ENCODE measurements around the gene WFDC13.
"Not testable (repeated sequence)": the region's sequence is repeated elsewhere in the genome, so short reads cannot be mapped to it uniquely, and the experiment has no call there.

WFDC13 gene, protein sequence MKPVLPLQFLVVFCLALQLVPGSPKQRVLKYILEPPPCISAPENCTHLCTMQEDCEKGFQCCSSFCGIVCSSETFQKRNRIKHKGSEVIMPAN

DNA sequence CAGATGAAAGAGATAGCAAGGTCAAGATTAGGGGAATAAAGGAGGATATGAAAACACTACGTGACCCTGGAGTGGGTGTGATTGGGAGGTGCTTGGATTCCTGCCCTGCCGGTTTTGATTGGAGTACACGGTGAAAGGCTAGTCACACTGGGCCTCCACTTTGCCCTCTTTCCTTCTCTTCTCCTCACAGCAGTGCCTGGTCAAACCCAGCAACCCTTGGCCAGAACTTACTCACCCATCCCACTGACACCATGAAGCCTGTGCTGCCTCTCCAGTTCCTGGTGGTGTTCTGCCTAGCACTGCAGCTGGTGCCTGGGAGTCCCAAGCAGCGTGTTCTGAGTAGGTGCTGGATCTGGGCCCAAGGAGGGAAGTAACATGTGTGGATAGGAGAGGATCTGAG is at the start of gene WFDC13:
WFDC13 (plus strand) TSS at position 166 of the 400 bp plus-strand sequence; CDS start at position 252, 86 bp downstream.
- no peak for DNase-seq

DNA sequence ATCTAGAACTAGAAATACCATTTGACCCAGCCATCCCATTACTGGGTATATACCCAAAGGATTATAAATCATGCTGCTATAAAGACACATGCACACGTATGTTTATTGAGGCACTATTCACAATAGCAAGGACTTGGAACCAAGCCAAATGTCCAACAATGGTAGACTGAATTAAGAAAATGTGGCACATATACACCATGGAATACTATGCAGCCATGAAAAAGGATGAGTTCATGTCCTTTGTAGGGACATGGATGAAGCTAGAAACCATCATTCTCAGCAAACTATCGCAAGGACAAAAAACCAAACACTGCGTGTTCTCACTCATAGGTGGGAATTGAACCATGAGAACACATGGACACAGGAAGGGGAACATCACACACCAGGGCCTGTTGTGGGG is 44.8 kb upstream of the WFDC13 start:
- not testable (repeated sequence) for DNase-seq

DNA sequence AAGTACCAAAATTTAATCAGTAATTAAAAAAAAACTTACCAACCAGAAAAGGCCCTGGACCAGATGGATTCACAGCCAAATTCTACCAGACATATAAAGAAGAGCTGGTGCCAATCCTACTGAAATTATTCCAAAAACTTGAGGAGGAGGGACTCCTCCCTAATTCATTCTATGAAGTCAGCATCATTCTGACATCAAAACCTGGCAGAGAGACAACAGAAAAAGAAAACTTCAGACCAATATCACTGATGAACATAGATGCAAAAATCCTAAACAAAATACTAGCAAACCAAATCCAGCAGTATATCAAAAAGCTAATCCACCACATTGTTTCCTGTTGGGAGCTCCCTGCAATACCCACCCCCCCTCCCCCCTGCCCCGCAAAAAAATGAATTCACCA is 31.7 kb upstream of the WFDC13 start, which contains the start of gene WFDC11:
WFDC11 (minus strand) TSS at position 101 of the 400 bp plus-strand sequence. CDS start 19,639 bp downstream, outside the sequence.
- DNase-seq: no peak

DNA sequence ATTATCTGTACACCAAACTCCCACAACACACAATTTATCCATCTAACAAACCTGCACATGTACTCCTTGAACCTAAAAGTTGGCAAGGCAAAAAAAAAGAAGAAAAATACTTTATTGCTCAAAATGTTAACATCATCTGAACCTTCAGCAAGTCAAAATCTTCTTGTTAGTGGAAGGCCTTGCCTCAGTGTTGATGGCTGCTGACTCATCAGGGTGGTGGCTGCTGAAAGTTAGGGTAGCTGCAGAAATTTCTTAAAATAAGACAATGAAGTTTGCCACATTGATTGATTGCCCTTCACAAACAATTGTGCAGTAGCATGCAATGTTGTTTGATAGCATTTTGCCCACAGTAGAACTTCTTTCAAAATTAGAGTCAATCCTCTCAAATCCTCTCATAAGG is 29.1 kb upstream of the WFDC13 start:
- DNase-seq: no peak

DNA sequence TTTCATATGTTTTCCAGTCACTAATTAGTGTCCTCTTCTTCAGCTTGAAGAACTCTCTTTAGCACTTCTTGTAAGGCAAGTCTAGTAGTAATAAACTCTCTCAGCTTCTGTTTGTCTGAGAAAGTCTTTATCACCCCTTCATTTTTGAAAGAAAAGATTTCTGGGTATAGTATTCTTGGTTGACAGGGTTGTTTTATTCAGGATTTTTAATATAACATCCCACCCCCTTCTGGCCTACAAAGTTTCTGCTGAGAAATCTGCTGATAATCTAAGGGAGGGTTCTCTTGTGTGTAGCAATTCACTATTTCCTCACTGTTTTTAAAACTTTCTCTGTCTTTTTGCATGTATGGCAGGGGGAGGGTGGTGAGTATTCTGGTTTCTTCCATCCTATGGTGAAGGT is 22.2 kb upstream of the WFDC13 start:
- DNase-seq: no peak

DNA sequence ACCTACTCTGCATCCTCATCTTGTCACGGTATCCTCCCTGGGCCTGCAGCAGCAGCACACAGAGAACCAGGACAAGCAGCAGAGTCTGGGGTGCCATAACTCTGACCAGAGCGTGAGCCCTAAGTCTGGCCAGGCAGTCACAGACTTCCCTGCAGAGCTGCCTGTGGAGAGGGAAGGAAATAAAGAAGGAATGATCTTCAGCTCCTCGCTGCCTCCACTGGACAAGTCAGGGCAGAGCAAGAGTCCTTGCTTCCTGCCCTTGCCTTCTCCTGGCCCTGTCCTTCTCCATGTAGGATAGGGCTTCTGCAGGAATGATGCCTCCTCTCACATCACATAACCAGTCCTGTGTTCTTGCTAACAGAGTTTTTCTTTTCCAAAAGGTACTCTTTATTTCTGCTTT is 15.9 kb upstream of the WFDC13 start:
- no peak for DNase-seq

DNA sequence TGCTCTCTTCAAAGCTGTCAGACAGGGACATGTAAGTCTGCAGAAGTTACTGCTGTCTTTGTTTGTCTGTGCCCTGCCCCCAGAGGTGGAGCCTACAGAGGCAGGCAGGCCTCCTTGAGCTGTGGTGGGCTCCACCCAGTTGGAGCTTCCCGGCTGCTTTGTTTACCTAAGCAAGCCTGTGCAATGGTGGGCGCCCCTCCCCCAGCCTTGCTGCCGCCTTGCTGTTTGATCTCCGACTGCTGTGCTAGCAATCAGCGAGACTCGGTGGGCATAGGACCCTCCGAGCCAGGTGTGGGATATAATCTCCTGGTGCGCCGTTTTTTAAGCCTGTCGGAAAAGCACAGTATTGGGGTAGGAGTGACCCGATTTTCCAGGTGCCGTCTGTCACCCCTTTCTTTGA is 8.5 kb upstream of the WFDC13 start:
- DNase-seq: not testable (repeated sequence)

DNA sequence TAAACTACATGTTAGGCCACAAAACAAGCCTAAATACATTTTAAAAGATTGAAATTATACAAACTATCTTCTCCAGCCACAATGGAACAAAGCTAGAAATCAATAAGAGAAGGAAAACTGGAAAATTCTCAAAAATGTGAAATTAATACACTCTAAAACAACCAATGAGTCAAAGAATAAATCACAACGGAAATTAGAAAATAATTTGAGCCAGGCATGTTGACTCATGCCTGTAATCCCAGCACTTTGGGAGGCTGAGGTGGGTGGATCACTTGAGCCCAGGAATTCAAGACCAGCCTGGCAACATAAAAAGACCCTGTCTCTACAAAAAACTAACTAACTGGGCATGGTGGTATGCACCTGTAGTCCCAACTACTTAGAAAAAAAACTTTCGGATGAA is 6.3 kb upstream of the WFDC13 start:
- no peak for DNase-seq

DNA sequence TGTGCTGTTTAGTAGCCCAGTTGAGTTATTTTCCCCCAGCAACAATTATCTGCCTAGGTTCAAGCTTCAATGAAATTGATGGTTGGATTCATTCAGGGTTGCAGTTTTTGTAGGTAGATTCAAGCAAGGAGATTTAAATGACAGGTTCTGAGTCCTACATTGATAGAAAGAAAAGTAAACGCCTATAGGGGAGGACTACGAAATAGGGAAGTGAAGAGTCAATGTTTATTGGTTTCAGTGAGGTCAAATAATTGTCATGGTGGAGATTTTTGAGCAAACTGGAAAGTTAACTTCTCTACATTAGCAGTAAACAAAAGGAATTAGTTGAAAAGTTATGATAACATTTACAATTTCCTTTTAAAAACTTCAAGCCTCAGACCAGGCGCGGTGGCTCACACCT is 734 bp upstream of the WFDC13 start:
- DNase-seq: no peak

DNA sequence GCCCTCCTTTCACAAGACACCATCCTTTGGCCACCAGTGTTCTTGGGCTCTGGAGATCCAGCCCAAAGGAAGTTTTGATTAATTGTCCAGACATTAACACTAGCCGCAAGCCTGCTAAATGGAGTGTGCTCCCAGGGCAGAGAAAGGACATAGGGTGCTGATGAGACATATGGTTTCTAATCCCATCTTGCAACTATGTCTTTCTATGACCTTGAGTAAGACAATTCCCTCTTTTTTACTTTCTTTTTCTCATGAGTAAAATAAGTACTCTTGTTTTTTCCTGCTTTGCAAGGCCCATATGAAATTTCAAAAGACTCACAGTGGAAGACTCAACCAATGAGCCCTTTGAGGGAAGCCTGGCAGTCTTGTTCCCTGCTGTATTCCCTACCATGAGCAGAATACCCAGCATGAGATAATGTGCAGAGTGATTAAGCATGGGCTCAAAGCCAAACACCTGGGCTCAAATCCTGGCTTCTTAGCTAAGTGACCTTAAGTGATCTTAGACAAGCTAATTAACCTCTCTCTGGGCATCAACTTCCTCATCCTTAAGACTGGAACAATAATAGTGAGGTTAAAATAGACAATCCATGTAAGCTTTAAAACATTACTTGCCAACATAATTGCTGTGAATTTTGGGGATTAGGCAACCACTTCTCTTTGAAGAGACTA is 3.3 kb downstream of the WFDC13 start, which contains the start of gene WFDC10B:
WFDC10B (minus strand) TSS at position 51 of the 669 bp plus-strand sequence. CDS start 19,027 bp downstream, outside the sequence.
- DNase-seq: no peak

DNA sequence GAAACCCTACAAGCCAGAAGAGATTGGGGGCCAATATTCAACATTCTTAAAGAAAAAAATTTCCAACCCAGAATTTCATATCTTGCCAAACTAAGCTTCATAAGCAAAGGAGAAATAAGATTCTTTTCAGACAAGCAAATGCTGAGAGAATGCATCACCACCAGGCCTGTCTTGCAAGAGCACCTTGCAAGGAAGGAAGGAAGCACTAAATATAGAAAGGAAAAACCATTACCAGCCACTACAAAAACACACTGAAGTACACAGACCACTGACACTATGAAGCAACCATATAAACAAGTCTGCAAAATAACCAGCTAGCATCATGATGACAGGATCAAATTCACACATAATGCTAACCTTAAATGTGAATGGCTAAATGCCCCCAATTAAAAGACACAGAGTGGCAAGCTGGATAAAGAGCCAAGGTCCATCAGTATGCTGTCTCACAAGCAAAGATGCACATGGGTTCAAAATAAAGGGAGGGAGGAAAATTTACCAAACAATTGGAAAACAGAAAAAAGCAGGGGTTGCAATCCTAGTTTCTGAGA is 14.4 kb downstream of the WFDC13 start:
- DNase-seq: not testable (repeated sequence)

DNA sequence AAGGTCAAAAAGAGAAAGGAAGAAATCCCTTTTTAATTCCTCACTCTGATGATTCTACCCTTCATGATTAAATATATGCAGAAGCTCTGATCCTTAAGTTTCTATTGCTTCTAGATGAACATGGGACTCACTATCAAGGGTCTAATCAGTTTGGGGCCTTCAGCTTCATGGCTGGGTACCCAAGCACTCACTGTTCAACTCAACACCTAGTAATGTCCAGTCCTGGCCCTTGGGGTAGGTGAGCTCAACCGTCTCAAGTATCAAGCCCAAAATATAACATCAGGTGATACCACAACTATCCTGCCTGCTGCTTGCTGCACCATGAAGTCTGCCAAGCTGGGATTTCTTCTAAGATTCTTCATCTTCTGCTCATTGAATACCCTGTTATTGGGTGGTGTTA is 20.2 kb downstream of the WFDC13 start, which contains the start of gene SPINT4:
SPINT4 (plus strand) TSS at position 301 of the 400 bp plus-strand sequence; CDS start at position 322, 21 bp downstream.
- DNase-seq: no peak

DNA sequence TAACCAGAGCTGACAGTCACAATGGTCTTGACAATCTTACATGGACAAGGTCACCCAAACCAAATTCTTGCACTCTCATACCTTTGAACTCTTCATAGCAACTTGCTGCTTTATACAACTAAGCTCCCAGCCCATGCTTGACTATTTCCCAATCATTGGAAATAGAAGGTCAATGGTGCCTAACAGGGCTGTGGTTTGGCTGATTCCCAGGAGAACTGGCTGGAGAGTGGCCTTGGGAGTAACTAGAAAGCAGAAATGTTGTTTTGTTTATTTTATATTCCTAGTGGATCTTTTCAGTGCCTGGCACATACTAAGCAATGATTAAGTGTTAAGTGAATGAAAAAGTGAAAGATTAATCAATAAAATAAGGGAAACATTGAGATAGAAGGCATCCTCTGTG is 23.3 kb downstream of the WFDC13 start:
- DNase-seq: no peak

DNA sequence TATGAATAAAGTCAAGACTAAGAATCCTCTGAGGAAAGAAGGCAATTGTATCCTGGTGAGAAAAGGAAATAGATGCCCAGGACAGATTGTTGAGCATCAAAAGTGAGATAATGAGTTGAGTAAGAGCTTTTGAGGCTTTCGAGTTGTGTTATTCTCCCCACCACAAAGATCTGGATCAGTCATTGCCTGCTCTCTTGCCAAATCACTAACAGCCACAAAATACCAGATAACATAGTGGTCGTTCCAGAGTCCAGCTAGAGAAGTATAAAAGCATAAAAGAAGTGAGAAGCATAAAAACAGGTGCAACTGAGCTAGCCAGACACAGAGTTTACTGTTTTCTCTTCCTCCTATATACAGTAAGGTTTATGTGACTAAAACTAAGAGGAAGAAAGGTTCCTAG is 25.2 kb downstream of the WFDC13 start:
- no peak for DNase-seq

DNA sequence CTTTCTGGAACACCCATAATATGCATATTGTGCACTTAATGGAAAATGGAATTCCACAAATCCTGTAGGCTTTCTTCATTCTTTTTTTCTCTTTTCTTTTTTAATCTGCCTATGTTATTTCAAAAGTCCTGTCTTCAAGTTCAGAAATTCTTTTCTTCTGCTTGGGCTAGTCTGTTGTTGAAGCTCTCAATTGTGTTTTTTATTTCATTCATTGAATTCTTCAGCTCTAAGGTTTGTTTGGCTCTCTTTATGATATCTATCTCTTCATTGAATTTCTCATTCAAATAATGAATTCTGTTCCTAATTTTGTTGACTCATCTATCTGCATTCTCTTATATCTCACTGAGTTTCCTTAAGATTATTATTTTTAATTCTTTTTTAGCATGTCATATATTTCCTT is 30.4 kb downstream of the WFDC13 start:
- DNase-seq: no peak

DNA sequence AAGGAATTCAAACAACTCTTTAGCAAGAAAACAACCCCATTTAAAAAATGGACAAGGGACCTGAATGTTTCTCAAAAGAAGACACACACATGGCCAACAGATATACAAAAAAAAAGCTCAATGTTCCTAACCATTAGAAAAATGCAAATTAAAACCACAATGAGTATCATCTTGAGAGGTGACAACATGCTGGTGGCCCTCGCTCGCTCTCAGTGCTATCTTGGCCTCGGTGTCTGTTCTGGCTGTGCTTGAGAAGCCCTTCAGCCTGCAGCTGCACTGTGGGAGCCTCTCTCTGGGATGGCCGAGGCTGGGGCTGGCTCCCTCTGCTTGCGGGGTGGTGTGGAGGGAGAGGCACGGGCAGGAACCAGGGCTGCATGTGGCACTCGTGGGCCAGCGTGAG is 33.7 kb downstream of the WFDC13 start:
- no peak for DNase-seq

DNA sequence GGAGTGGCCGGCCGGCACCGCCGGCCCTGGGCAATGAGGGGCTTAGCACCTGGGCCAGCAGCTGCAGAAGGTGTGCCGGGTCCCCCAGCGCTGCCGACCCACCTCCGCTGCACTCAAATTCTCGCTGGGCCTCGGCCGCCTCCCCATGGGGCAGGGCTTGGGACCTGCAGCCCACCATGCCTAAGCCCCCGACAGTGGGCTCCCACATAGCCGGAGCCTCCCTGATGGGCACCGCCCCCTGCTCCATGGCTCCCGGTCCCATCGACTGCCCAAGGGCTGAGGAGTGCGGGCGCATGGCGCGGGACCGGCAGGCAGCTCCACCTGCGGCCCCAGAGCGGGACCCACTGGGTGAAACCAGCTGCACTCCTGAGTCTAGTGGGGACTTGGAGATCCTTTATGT is 34.1 kb downstream of the WFDC13 start:
- DNase-seq: no peak

DNA sequence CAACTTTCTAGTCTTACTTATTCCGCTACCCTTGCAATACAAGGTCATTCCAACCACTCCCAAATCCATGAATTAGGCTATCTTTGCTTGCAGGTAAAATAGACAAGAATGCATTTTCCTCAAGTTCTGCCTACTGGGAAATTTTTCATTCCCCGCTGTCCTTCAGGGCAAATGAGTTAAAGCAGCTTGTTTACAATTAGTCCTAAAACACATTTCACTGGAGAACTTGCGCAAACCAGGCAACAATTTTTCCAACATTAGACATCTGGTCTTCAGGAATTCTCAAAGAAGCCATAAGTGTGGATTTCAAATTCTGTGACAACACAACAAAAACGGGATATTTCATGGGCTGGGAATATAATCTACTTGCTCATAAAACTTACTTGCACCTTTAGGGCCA is 40.8 kb downstream of the WFDC13 start:
- no peak for DNase-seq

DNA sequence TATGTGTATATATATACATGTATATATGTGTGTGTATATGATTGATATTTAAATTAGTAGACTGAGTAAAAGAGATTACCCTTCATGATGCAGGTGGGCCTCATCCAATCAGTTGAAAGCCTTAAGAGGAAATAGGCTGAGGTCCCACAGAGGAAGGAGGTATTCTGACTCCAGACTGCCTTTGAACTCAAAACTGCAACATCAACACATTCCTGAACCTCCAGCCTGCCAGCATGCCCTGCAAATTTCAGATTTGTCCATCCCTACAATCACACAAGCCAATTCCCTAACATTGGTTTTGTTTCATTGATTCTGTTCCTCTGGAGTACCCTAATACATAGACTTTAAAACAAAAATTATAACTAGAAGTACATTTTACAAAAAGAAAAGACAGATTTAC is 43.2 kb downstream of the WFDC13 start:
- DNase-seq: no peak

DNA sequence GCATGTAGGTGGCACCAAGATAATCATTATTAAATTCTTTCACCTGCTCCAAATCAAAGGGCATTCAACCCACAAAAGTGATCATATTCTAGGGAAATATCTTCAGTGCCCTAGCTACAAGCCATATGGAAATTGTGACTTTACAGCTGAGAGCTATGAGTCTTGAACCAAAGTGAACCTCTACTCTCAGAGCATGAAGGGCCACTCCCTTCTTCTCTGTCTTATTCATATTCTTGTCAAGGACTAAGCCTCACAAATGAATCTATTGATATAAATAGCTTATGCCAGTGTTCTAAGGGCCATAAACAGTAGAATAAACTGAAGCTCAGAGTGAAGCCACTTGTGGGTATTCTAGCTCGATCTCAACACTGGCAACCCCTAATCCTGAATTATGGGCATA is 49.9 kb downstream of the WFDC13 start:
- no peak for DNase-seq

DNA sequence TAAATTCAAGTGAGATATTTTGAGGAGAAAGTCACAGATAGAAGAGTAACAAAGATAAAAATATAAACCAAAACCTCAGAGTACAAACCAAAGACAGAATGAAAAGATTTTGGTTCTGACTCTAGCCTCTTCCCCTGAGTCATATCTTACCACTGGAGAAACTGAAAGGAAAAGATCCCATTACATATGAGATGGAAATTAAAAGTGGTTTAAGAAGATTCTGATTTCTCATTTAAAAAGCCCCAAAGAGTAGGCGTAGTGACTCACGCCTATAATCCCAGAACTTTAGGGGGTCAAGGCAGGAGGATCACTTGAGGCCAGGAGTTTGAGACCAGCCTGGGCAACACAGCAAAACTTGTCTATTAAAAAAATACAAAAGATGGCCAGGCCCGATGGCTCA is 50.9 kb downstream of the WFDC13 start:
- no peak for DNase-seq

DNA sequence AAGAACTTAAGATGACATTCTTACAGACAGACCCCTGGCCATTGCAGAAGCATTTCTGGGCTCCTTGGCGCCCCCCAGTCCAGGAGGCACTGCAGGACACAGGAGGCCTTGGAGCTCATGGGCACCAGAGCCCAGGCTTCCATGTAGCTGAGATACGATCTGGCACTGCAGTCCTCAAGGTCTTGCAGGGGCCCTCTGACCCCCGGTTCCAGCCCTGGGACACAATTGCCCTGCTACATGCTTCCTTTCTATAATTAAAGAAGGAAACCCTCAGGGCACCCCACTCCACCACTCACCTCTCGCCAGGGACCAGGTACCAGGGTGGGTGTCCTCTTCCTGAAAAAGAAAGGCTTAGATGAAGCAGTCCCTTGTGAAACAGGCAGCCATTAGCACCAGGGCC is 56.3 kb downstream of the WFDC13 start:
- no peak for DNase-seq

Measured in SIG-M5 (cell line).